SH-SY5Y (cell line): ENCODE data around the gene OAT.

Experiments used
- GATA2 ChIP-seq: IDR thresholded peaks from 2 replicates; pipeline ENCODE4 v1.6.1; 2011; ENCODE audit warnings: mild to moderate bottlenecking, low read depth, low read length
- GATA3 ChIP-seq: IDR thresholded peaks from 2 replicates; pipeline ENCODE4 v1.6.1; 2011; ENCODE audit warnings: low read depth, mild to moderate bottlenecking, low read length, moderate library complexity

GRCh38 chr10:124414076-124414475 lies 4.6 kb downstream of the OAT start:
- TF ChIP-seq GATA2 (no peak), GATA3 (no peak)
